CD4-positive, alpha-beta T cell treated with Interleukin-6 at 100 ng/mL for 8 hours (primary cell): ENCODE data around the gene ST8SIA1.

Source experiments
- DNase-seq: peaks from one replicate; pipeline ENCODE4 v3.0.0-alpha.2; 2020; ENCODE audit warnings: mixed read lengths, low spot score

ST8SIA1 gene

DNA sequence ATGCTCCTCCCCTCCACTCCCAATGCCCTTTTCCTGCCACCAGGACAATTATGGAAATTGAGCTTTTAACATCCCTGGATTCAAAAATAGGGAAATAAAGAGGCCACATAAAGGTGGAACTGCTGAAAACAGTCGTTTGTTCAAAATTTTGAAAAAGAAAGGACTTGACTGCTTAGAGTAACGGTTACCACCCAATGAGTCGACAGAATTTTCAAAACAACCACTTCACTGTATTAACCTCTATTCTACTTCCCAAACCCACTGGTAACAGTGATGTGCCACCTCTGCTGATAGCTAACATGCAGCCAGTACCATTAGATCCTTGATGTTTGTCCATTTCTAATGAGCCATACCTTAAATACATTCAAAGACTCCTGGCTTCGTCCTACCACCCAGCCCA lies 4.9 kb downstream of the ST8SIA1 start:
- DNase-seq = no peak

DNA sequence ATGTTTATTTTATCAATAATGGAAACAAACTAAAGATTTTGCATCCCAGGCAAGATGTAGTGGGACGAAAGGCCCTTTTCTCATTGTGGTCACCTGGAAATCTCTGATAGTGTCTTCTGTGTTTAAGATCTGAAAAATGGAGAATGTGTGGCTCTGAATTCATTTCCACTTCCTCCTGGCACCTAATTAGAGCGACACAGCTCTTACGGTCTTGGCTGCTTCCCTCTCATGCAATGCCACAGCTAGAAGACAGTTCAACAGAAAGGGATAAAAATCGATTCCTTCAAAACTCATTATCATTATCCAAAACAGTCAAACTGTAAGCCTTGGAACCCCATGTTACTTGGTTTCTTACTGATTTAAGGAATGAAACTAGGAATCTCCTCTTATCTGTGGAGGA lies 9.3 kb downstream of the ST8SIA1 start:
- no peak for DNase-seq

DNA sequence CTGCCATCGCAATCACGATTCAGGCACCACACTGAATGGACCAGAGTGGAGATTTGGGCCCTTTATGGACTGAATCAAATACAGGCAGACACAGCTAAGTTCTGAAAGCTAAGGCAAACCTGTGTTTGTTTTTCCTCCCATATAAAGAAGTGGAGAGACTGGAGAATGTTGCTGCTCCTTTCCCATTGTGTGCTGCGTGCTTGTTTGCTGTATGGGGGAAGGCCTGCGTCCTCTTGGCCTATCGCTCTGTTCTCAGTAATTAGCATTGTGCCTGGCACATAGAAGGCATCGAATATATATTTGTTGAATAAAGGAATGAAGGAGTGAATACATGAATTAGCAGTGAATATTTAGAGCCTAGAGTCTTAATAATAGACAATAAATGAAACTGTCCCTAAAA lies 12.4 kb downstream of the ST8SIA1 start:
- DNase-seq = no peak

DNA sequence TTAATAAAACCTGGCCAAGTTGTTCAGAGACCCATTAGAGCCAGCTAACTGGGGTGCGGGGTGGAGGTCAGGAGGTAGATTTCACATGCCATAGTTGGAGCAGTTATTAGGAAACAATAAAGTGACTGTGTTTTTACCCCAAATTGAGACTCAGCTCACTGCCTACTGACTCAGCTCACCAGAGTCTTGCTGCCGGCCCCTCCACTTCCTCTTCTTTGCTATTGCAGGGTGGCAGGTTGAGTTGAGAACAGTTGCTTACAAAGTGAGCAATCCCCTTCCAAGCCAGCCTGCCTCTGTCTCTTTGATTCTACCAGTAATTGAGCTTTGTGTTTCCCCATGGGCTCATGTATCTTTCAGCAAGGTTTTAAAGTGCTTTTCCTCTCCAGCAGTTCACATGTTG lies 12.9 kb downstream of the ST8SIA1 start:
- DNase-seq = peak; percentile 38

DNA sequence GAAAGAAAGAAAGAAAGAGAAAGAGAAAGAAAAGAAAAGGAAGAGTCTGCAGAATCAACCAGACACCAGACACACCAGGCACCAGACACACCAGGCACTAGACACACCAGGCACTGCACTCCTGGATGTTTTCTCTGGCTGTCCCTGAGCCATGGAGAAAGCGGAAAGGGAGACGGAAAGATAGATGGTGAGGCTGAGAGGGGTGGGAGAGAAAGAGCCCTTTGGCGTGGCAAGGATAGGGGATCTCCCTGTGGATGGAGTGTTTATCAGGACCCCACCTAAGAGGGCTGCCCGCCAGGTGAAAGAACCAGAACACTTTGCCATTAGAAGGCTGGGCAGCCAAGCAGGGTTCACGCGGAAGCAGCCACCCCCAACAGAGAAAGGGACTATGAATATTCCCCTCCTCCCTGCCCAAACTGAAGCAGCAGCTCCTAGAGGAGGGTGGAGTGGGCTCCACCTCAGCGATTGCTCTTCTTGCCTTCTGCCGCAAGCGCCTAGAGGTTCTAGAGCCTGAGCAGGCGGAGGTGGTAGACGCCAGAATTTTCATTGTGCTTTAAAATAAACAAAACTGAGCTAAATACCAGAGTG lies 13.4 kb downstream of the ST8SIA1 start:
- DNase-seq = no peak

GRCh38 chr12:22318108-22318737 lies 16.3 kb downstream of the ST8SIA1 start:
- no peak for DNase-seq

- no peak for DNase-seq
Observed at GRCh38 chr12:22313963-22314330, 20.6 kb downstream of the ST8SIA1 start.

DNA sequence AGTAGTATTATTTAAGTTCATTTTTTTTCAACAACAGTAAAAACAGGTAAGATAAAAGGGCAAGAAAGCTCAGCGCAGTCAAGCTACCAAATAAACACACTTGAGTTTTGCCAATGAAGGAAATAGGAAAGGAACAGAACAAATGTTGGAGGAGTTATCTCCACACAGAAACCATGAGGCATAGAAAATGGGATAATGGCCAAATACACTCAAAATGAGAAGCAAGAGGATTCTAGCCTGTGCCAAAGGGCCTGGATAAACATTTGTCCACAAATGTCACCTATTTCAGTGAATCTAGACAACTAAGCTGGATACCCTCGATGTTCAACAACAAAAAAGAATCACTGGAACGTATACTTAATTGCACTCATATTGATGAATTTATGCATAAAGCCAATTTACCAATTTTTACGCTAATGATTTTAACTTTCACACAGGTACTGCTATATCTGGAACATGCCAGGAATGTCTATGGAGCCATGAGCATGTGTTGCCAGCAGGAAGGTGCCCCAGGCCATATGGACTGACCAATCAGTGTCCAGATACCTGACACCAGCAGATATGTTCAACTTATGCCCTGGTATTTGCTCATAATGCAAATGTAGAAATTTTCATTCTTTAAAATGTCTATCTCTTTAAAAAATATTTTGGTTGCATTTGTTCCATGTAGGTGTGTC lies 21.1 kb downstream of the ST8SIA1 start:
- no peak for DNase-seq

- DNase-seq = no peak
Observed at GRCh38 chr12:22312336-22312735, 22.2 kb downstream of the ST8SIA1 start.

DNA sequence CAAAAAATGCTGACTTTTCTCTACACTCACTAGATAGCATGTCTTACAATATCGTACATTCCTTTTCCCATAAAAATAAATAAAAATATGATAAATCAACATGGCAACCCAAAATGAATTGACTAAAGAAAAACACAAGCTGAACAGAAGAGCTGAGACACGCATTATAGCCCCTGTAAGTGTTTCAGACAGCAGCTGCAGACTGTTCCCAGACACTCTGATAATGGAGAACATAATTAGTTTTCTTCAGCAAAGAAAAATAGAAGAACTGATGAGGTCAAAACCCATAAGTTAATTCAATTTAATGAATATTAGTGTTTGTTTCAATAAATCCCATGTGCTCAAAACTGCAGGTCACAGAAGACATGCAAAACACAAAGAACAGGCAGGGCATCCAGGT lies 23.8 kb downstream of the ST8SIA1 start:
- no peak for DNase-seq

- DNase-seq = no peak
Observed at GRCh38 chr12:22310275-22310674, 24.2 kb downstream of the ST8SIA1 start.

GRCh38 chr12:22307811-22308210 lies 26.7 kb downstream of the ST8SIA1 start:
- no peak for DNase-seq

DNA sequence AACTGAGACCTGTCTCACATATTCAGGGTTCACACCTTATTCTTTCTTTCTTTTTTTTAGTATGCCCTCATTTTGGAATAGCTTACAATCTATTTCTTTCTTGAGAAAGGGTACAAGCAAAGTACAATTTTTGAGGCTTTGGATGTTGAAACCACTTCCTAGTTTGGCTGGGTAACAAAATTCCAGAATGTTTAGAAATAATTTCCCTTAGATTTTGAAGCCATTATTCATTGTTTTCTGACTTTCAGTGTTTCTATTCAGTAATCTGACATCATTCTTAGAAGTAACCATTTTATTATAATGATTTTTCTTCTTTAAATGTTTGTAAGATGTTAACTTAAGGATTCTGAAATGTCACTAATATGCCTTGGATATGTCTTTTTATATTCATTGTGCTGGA lies 28.2 kb downstream of the ST8SIA1 start:
- DNase-seq = no peak

GRCh38 chr12:22304341-22304740 lies 30.2 kb downstream of the ST8SIA1 start:
- DNase-seq = no peak

- no peak for DNase-seq
Observed at GRCh38 chr12:22299294-22299912, 35.1 kb downstream of the ST8SIA1 start.

- DNase-seq = no peak
Observed at GRCh38 chr12:22289250-22289649, 45.3 kb downstream of the ST8SIA1 start.

DNA sequence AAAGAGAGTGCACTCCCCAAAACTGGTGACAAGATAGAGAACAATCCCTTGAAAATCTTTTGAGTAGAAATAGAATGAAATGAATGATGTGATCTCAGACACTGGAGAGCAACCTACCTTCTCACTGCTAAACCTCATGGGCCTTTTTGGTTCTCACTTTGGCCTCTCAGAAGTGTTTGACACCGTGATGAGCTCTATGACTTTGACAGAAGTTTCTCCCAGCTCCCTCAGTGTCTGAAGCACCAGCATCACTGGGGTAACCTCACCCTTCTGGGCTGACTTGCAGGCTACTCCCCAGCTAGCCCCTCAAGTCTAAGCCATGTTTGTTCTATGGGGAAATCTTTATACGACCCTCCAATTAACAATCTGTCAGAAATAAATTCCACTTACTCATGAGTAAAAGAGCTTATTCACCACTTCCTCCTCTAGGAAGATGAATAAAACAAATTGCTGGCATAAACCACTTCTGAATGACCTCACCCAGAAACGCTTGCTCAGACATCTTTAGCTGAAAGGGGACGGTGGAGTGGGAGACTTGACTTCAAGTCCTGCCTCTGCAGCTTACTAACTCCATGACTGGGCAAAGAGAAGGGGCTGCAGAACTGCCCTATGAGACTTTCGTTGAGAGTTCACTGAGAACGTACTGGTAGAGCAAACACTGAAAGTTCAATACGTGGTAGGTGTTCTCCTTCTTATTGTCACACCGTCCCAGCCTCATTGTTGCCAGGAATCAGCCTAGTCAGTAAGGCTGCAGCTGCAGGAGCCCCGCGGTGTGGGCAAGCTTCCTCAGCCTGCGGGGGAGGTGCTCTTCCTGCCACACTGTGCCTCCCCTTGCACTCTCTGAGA lies 46.5 kb downstream of the ST8SIA1 start:
- peak; percentile 18 for DNase-seq

DNA sequence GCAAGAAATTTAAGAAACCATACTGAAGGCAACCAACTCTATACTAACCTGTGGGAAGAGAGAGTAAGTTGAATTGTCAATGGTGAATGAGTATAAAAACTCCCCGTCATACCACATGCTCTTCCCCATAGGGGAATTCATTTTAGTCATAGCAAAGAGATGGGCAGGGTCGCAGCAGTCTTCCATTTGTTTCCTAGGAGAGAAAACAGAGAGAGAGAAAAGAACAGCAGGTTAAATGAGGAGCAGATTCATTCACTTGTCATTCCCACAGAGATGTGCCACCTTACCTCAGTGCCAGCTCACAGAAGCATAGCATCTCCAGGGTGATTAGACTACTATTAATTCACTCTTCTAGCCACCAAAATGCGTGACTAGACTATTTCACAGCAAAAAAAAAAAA lies 47.4 kb downstream of the ST8SIA1 start:
- DNase-seq = no peak

DNA sequence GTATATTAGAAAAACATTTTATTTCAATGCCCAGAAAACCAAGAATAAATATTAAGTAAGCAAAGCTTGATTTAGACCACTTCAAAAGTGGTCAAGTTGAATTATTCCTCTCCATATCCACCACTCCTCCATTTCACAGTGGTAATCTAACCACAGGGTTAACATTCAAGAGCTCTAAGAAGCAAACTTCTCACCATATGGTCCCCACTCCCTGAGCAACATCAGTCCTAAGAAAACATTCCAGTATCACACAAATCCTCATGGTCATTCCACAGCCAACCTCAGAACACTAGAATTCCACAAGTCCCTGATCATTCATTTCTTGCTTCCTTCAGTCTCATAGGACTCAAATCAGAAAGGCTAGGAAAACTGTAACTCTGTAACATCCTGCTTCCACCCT lies 47.9 kb downstream of the ST8SIA1 start:
- no peak for DNase-seq

GRCh38 chr12:22285846-22286245 lies 48.7 kb downstream of the ST8SIA1 start:
- DNase-seq = no peak

- DNase-seq = no peak
Observed at GRCh38 chr12:22284871-22285270, 49.6 kb downstream of the ST8SIA1 start.

DNA sequence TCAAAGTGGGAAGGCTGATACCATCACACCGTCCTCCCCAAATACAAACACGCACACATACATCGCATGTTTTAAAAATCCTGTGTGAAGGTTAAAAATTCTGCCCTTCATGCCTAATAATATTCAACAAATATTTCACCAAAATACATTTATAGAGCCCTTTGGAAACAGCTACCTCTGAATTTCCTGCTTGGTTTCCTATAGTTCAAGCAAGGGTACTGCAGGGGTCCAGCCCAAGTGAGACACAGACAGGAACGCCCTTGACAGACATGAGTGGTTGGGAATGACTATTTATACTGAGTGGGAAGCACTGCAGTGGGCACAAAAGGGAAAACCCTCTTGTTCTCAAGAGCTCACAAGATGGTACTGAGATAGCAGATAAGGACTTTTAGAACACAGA lies 51.0 kb downstream of the ST8SIA1 start:
- no peak for DNase-seq
